ENCODE measurements around the gene ADAMTS5. TPM values are rescaled to one million over a fixed set of nuclear protein-coding genes. Genes with fewer than 3 reads are reported as not detected.

The ADAMTS5 gene
- total and polyA plus RNA-seq, 2 of the 8 experiments (the other 6 are each of a cell fraction or from before 2014, with no cell fraction given): 0.20 to 1.1 TPM

DNA sequence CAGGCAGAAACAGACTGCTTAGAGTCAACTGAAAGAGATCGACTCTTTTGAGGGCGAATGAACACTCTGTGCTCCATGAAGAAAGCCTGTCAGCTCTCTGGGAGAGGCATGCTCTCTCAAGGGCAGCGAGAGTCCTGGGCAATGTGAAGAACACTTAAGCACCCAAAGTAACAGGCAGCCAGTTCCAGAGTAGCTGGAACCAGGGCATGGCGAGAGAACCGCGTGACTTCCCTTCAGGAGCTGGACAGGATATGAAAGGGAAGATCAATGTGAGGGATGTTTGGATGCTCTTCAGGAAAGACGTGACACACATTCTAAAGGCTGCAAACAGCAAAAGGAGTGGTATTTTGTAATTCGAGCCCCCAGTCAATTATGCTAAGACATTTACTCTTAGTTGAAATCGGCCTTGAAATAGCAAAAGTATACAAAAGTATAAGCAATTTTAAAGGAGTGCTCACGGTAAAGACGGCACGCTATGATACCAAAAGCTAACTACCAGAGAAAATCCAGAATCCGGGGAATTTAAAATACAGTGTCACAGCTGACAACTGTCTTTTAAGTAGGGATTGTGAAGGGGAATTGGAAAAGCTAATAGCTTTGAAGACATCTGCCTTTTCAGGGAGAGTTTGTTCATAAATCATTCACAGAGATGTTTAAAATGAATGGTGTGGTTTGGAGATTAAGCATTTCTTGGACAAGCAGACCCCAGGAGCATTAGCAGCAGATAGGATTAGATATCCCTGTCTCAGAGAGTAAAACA, 20.8 kb downstream of the ADAMTS5 start:
- Histone ChIP-seq H3K23ac (ENCODE audit: insufficient read length) (no peak overlapping the region), H3K4me1 (replicated peaks in 1 of 4; ENCODE audit: control insufficient read depth in 3 of 4, insufficient read depth in 4 of 4, low read length in 3 of 4) (peaks cover 3 to 9% (median 7%) of the 10 kb centered on the region in 4 experiments; a peak in 6 of 7 replicates), H3K14ac (ENCODE audit: insufficient read length) (no peak overlapping the region), H2AFZ (ENCODE audit: low read length) (peak overlapping the region; percentile 61), H2BK120ac (replicated peaks; ENCODE audit: low read depth, low read length) (no peak overlapping the region), H2AK5ac (ENCODE audit: low read depth, low read length) (no peak overlapping the region), H4K8ac (ENCODE audit: extremely low read depth, insufficient read depth, low read length) (no peak overlapping the region), H3K18ac (ENCODE audit: extremely low read depth, low read length) (peak overlapping the region; percentile 68; the same call in 1 of the 2 replicates), H2BK20ac (ENCODE audit: low read length) (no peak overlapping the region), H3K36me3 (ENCODE audit: control insufficient read depth in 2 of 4, insufficient read depth in 4 of 4, low read length in 3 of 4) (no peaks in the 10 kb centered on the region), H2BK12ac (ENCODE audit: low read depth, low read length) (0 out of 2 replicates have a peak overlapping the region, but pooled peaks have one; percentile 22), H3K79me1 (ENCODE audit: low read depth, low read length) (no peaks in the 10 kb centered on the region), H3K4me2 (ENCODE audit: insufficient read depth in 1 of 2, low read depth in 2 of 2, low read length in 2 of 2) (peak overlapping the region; percentile 0 to 18; a peak in 1 of 4 replicates), H3K56ac (replicated peaks; ENCODE audit: insufficient read length, low read depth, low read length) (no peak overlapping the region), H3K9me3 (ENCODE audit: insufficient read depth in 2 of 2, low read depth in 1 of 2, low read length in 1 of 2) (no peaks in the 10 kb centered on the region), H2BK15ac (ENCODE audit: low read length) (0 out of 2 replicates have a peak overlapping the region, but pooled peaks have one; percentile 32), H3K79me2 (ENCODE audit: control insufficient read depth in 1 of 2, insufficient read depth in 2 of 2, low read length in 2 of 2) (no peaks in the 10 kb centered on the region), H4K20me1 (replicated peaks in 1 of 2; ENCODE audit: control insufficient read depth in 1 of 2, insufficient read depth in 2 of 2, low read length in 2 of 2) (no peaks in the 10 kb centered on the region), H3K4ac (replicated peaks; ENCODE audit: insufficient read length, low read depth, low read length) (no peak overlapping the region), H3K4me3 (ENCODE audit: extremely low read depth in 1 of 4, insufficient read depth in 2 of 4, low read depth in 3 of 4, low read length in 4 of 4) (no peak overlapping the region), H3K9ac (replicated peaks in 1 of 4; ENCODE audit: extremely low read depth in 1 of 4, low read depth in 3 of 4, low read length in 3 of 4) (no peak overlapping the region), H4K91ac (replicated peaks; ENCODE audit: insufficient read length, low read length) (no peak overlapping the region), H4K5ac (ENCODE audit: insufficient read length, low read depth, low read length) (no peak overlapping the region), H3K23me2 (ENCODE audit: low read depth, low read length) (no peaks in the 10 kb centered on the region), H3K27me3 (replicated peaks in 1 of 4; ENCODE audit: control insufficient read depth in 3 of 4, extremely low read depth in 1 of 4, insufficient read depth in 3 of 4, low read length in 3 of 4) (no peaks in the 10 kb centered on the region), H2BK5ac (ENCODE audit: low read depth, low read length) (no peak overlapping the region), H3K27ac (ENCODE audit: low read depth, low read length) (no peak overlapping the region)
- 82% methylated on average over 13 of the region's 13 CpGs; no CpG with 5 or more reads in 1 of the 2 experiments for WGBS, 2 experiments (ENCODE audit: extremely low coverage in 1 of 2, insufficient coverage in 1 of 2, insufficient read length in 1 of 2, insufficient replicate concordance in 2 of 2, low coverage in 1 of 2, low lambda C conversion rate in 2 of 2, missing lambda C conversion rate in 1 of 2)
- FAIRE-seq (no peak), DNase-seq (ENCODE audit: low read depth in 1 of 2, low spot score in 2 of 2) (no peak)
- POLR2A ChIA-PET (ENCODE audit: partially characterized antibody): no interaction called here
- TF ChIP-seq BCL11A (IDR thresholded peaks at IDR 0.05; ENCODE audit: low read depth in 2 of 2, low read length in 2 of 2): no peak
- no peak for TF ChIP-seq FOSL1 (IDR thresholded peaks at IDR 0.05; ENCODE audit: insufficient read depth, low read depth, low read length)
- no peak for TF ChIP-seq SIRT6 (IDR thresholded peaks at IDR 0.05; ENCODE audit: low read length)
- TF ChIP-seq KDM5A (IDR thresholded peaks at IDR 0.05; ENCODE audit: low read length): no peak
- TF ChIP-seq CBX5 (IDR thresholded peaks at IDR 0.05; ENCODE audit: low read depth, low read length): no peak
- TF ChIP-seq RNF2 (IDR thresholded peaks at IDR 0.05; ENCODE audit: borderline replicate concordance, low read depth, low read length, missing control alignments, poor library complexity, severe bottlenecking): no peak
- no peak for TF ChIP-seq RBBP5 (IDR thresholded peaks at IDR 0.05; ENCODE audit: borderline replicate concordance, low read depth, low read length)
- no peak for TF ChIP-seq PHF8 (conservative IDR thresholded peaks at IDR 0.05; ENCODE audit: low read depth, low read length)
- TF ChIP-seq CHD1 (IDR thresholded peaks at IDR 0.05; ENCODE audit: low read depth, low read length): no peak
- TF ChIP-seq CEBPB (IDR thresholded peaks at IDR 0.05; ENCODE audit: low read depth, low read length): no peak
- no peak for TF ChIP-seq TEAD4 (IDR thresholded peaks at IDR 0.05; ENCODE audit: low read depth, low read length)
- CTCF ChIA-PET (ENCODE audit: partially characterized antibody): interaction anchor here (0.6 to 1.5 kb wide), 5 partner anchors 9 to 65 kb away, joined by 3 to 5 read pairs (median 3); no protein-coding TSS in a partner anchor

Data from H1 (cell line).